ENCODE data around the gene SCCPDH. TPM values are rescaled to one million over a fixed set of nuclear protein-coding genes. Genes with fewer than 3 reads are reported as not detected.

The SCCPDH gene
- polyA plus RNA-seq, 2 of the 4 experiments (the other 2 are of a cell fraction) = 49.3 to 59.8 TPM

DNA sequence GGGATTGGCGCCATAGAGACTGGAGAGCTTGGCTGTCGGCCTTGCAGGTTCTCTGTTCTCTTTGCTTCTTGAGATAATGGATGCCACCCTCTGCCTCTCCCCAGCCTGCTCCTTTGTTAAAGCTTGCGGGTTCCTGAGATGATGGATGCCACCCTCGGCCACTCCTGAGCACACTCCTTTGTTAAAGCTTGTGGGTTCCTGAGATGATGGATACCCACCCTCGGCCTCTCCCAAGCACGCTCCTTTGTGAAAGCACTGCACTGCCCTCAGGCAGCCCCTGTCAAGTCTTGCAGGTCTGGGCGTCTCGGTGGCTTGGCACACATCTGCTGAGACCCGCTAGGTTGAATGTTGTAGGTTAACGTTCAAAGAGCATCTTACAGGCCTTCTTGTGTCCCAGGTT lies 76.5 kb downstream of the SCCPDH start:
- H3K9me3 ChIP-seq = peaks cover 4% of the 10 kb centered on the region; the same call in 1 of the 3 replicates
- ChIA-PET POLR2A (no interaction called here), CTCF (interaction anchor here (0.6 to 0.9 kb wide), 3 partner anchors 12 to 138 kb away, joined by 3 to 4 read pairs (median 3); no protein-coding TSS in a partner anchor)
- no peak overlapping the region for H3K27ac ChIP-seq
- ATAC-seq = no peak
- FAIRE-seq = no peak
- DNase-seq (ENCODE audit: low read depth in 1 of 2, low spot score in 1 of 2) = no peak
- H3K4me2 ChIP-seq = no peak overlapping the region
- no peak overlapping the region for H3K4me3 ChIP-seq
- H3K4me1 ChIP-seq = no peaks in the 10 kb centered on the region
- TF ChIP-seq CEBPB (IDR thresholded peaks at IDR 0.05) = no peak
- TF ChIP-seq, protein P1, sequence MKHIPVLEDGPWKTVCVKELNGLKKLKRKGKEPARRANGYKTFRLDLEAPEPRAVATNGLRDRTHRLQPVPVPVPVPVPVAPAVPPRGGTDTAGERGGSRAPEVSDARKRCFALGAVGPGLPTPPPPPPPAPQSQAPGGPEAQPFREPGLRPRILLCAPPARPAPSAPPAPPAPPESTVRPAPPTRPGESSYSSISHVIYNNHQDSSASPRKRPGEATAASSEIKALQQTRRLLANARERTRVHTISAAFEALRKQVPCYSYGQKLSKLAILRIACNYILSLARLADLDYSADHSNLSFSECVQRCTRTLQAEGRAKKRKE (CRISPR knock-in tag; IDR thresholded peaks at IDR 0.05; ENCODE audit: low read depth) = no peak
- TF ChIP-seq SMC3 (IDR thresholded peaks at IDR 0.05) = no peak
- no peak for TF ChIP-seq NR3C1 (IDR thresholded peaks at IDR 0.05)
- TF ChIP-seq TFCP2L1 (CRISPR knock-in tag; IDR thresholded peaks at IDR 0.05) = no peak
- TF ChIP-seq CBX2 (IDR thresholded peaks at IDR 0.05; ENCODE audit: borderline replicate concordance, low read depth) = no peak
- TF ChIP-seq, protein P2, sequence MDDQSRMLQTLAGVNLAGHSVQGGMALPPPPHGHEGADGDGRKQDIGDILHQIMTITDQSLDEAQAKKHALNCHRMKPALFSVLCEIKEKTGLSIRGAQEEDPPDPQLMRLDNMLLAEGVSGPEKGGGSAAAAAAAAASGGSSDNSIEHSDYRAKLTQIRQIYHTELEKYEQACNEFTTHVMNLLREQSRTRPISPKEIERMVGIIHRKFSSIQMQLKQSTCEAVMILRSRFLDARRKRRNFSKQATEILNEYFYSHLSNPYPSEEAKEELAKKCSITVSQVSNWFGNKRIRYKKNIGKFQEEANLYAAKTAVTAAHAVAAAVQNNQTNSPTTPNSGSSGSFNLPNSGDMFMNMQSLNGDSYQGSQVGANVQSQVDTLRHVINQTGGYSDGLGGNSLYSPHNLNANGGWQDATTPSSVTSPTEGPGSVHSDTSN (IDR thresholded peaks at IDR 0.05) = no peak
- TF ChIP-seq MYC (IDR thresholded peaks at IDR 0.05; ENCODE audit: borderline replicate concordance, low read length) = no peak
- no peak for TF ChIP-seq EHF (CRISPR knock-in tag; IDR thresholded peaks at IDR 0.05)
- no peak for TF ChIP-seq POLR2AphosphoS2 (conservative IDR thresholded peaks at IDR 0.05; ENCODE audit: low read length)
- TF ChIP-seq FOXS1 (CRISPR knock-in tag; IDR thresholded peaks at IDR 0.05) = no peak
- no peak for TF ChIP-seq KDM5A (IDR thresholded peaks at IDR 0.05)
- no peak for TF ChIP-seq CHD2 (IDR thresholded peaks at IDR 0.05; ENCODE audit: low read length, partially characterized antibody)
- TF ChIP-seq CBX8 (IDR thresholded peaks at IDR 0.05) = no peak
- TF ChIP-seq, protein P3, sequence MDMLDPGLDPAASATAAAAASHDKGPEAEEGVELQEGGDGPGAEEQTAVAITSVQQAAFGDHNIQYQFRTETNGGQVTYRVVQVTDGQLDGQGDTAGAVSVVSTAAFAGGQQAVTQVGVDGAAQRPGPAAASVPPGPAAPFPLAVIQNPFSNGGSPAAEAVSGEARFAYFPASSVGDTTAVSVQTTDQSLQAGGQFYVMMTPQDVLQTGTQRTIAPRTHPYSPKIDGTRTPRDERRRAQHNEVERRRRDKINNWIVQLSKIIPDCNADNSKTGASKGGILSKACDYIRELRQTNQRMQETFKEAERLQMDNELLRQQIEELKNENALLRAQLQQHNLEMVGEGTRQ (IDR thresholded peaks at IDR 0.05) = no peak
- TF ChIP-seq ZNF302 (CRISPR knock-in tag; IDR thresholded peaks at IDR 0.05) = no peak
- no peak for TF ChIP-seq ESRRA (IDR thresholded peaks at IDR 0.05; ENCODE audit: borderline replicate concordance, low read length)
- TF ChIP-seq HEYL (CRISPR knock-in tag; IDR thresholded peaks at IDR 0.05) = no peak
- no peak for TF ChIP-seq NFE2L2 (conservative IDR thresholded peaks at IDR 0.05; ENCODE audit: low read length)
- 74% methylated on average over 10 of the region's 10 CpGs for WGBS (ENCODE audit: missing lambda C conversion rate)

DNA sequence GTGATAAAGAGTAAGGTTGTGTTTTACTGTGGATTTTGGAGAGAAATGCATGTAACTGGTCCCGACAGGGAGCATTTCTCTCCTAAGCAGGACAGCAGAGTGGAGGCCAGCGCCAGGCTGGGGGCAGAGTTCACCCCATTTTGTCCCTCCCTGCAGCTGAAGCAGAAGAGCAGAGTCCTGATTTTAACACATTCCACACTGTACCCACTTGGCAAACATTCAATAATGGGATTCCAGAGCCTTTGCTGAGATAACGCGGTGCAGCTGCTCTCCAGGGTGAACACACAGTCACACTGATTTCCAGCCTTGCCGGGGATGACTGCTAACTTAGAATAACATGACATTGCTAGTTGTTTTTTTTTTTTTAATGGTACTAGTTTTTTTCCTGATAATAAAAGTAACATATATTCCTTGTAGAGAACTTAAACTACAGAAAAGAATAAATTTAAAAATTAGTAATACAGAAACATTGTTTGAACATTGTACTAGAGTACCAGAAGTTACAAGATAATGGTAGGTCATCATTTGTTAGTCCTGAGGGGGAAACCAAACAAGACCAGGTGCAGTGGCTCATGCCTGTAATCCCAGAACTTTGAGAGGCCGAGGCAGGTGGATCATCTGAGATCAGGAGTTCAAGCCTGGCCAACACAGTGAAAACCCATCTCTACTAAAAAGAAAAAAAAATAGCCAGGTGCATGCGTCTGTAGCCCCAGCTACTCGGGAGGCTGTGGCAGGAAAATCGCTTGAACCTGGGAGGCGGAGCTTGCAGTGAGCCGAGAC lies 77.2 kb downstream of the SCCPDH start:
- no peak for ATAC-seq
- CTCF ChIA-PET = interaction anchor here (0.6 to 0.9 kb wide), 3 partner anchors 11 to 138 kb away, joined by 3 to 4 read pairs (median 3); no protein-coding TSS in a partner anchor

More for the DNA sequence above, 77.2 kb downstream of the SCCPDH start:
- H3K27ac ChIP-seq = no peak overlapping the region
- no peak for FAIRE-seq
- H3K4me3 ChIP-seq = no peak overlapping the region
- DNase-seq (ENCODE audit: low read depth in 1 of 2, low spot score in 1 of 2) = no peak
- H3K4me1 ChIP-seq = no peaks in the 10 kb centered on the region
- POLR2A ChIA-PET = no interaction called here
- H3K9me3 ChIP-seq = peaks cover 4% of the 10 kb centered on the region; the same call in 1 of the 3 replicates
- TF ChIP-seq, protein P4, sequence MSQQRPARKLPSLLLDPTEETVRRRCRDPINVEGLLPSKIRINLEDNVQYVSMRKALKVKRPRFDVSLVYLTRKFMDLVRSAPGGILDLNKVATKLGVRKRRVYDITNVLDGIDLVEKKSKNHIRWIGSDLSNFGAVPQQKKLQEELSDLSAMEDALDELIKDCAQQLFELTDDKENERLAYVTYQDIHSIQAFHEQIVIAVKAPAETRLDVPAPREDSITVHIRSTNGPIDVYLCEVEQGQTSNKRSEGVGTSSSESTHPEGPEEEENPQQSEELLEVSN (IDR thresholded peaks at IDR 0.05; ENCODE audit: borderline replicate concordance, low read depth) = no peak
- TF ChIP-seq FOSB (CRISPR knock-in tag; IDR thresholded peaks at IDR 0.05) = no peak
- no peak for TF ChIP-seq NPAS2 (CRISPR knock-in tag; IDR thresholded peaks at IDR 0.05; ENCODE audit: borderline replicate concordance)
- TF ChIP-seq, protein P2 (IDR thresholded peaks at IDR 0.05) = no peak
- no peak for TF ChIP-seq HOXA7 (CRISPR knock-in tag; IDR thresholded peaks at IDR 0.05)
- TF ChIP-seq MYC (IDR thresholded peaks at IDR 0.05; ENCODE audit: borderline replicate concordance, low read length) = no peak
- TF ChIP-seq, protein P5, sequence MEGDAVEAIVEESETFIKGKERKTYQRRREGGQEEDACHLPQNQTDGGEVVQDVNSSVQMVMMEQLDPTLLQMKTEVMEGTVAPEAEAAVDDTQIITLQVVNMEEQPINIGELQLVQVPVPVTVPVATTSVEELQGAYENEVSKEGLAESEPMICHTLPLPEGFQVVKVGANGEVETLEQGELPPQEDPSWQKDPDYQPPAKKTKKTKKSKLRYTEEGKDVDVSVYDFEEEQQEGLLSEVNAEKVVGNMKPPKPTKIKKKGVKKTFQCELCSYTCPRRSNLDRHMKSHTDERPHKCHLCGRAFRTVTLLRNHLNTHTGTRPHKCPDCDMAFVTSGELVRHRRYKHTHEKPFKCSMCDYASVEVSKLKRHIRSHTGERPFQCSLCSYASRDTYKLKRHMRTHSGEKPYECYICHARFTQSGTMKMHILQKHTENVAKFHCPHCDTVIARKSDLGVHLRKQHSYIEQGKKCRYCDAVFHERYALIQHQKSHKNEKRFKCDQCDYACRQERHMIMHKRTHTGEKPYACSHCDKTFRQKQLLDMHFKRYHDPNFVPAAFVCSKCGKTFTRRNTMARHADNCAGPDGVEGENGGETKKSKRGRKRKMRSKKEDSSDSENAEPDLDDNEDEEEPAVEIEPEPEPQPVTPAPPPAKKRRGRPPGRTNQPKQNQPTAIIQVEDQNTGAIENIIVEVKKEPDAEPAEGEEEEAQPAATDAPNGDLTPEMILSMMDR (IDR thresholded peaks at IDR 0.05) = no peak
- no peak for TF ChIP-seq ZNF302 (CRISPR knock-in tag; IDR thresholded peaks at IDR 0.05)
- TF ChIP-seq, protein P6, sequence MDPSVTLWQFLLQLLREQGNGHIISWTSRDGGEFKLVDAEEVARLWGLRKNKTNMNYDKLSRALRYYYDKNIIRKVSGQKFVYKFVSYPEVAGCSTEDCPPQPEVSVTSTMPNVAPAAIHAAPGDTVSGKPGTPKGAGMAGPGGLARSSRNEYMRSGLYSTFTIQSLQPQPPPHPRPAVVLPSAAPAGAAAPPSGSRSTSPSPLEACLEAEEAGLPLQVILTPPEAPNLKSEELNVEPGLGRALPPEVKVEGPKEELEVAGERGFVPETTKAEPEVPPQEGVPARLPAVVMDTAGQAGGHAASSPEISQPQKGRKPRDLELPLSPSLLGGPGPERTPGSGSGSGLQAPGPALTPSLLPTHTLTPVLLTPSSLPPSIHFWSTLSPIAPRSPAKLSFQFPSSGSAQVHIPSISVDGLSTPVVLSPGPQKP (IDR thresholded peaks at IDR 0.05; ENCODE audit: low read depth, low read length) = no peak
- no peak for TF ChIP-seq EP300 (IDR thresholded peaks at IDR 0.05)
- no peak for TF ChIP-seq MAFK (IDR thresholded peaks at IDR 0.05; ENCODE audit: partially characterized antibody)
- no peak overlapping the region for H3K4me2 ChIP-seq
- WGBS (ENCODE audit: missing lambda C conversion rate) = 69% methylated on average over 11 of the region's 11 CpGs

Data from A549 (cell line).